Nephron (organoid): ENCODE data around the gene DCDC2B.
A peak's percentile ranks its signal among the peaks of the same experiment; 100 is the strongest.
"Not testable (repeated sequence)": the region's sequence is repeated elsewhere in the genome, so short reads cannot be mapped to it uniquely, and the experiment has no call there.

Experiments
- H3K27ac Mint-ChIP-seq, 3 experiments: 2 replicates each; pipeline ENCODE4 v1.8.0; 2020; ENCODE audit warnings: mixed read lengths in 3 of 3, mild to moderate bottlenecking in 2 of 3, moderate library complexity in 1 of 3
- H3K27me3 Mint-ChIP-seq: 2 replicates; pipeline ENCODE4 v1.8.0; 2021; ENCODE audit warnings: low read depth, mild to moderate bottlenecking, moderate library complexity, mixed read lengths
- H3K36me3 Mint-ChIP-seq: 2 replicates; pipeline ENCODE4 v1.8.0; 2020; ENCODE audit warnings: low read depth, mixed read lengths
- H3K4me1 Mint-ChIP-seq: 2 replicates; pipeline ENCODE4 v1.8.0; 2020; ENCODE audit warnings: mixed read lengths
- H3K4me3 Mint-ChIP-seq, 3 experiments: 2 replicates each; pipeline ENCODE4 v1.8.0; 2020; ENCODE audit warnings: mild to moderate bottlenecking in 3 of 3, mixed read lengths in 3 of 3, moderate library complexity in 2 of 3
- H3K9me3 Mint-ChIP-seq: 2 replicates; pipeline ENCODE4 v1.8.0; 2020; ENCODE audit warnings: mixed read lengths
- TF ChIP-seq, protein P1 (sequence below), 3 experiments: fragments of 200-600 bp; sonication (generic); IDR thresholded peaks; one replicate each; pipeline ENCODE4 v1.5.0; 2021; ENCODE audit warnings: antibody characterized with exemption in 3 of 3; ENCODE audit not compliant: unreplicated experiment in 3 of 3

Gene DCDC2B

DNA sequence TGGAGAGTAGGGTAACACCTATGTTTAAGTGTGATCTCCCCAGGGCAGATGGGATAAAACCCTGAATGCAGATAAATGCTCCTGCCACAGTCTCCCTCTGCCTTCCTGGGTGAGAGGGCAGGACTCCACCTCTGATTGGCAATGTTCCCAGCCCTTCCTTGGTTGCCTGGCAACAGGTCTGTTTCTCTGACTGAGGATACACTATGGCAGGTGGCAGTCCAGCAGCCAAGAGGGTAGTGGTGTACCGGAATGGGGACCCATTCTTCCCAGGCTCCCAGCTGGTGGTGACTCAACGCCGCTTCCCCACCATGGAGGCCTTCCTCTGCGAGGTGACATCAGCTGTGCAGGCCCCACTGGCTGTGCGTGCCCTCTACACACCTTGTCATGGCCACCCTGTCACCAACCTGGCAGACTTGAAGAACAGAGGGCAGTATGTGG is at the start of gene DCDC2B:
DCDC2B (plus strand) TSS at position 199 of the 438 bp plus-strand sequence; CDS start at position 204, 5 bp downstream.
- Mint-ChIP-seq H3K4me1 (peaks cover 11% of the 10 kb centered on the region), H3K27me3 (no peaks in the 10 kb centered on the region), H3K9me3 (no peaks in the 10 kb centered on the region), H3K27ac (peak within 1 kb of the TSS in 1 of 3 experiments; percentile 48), H3K36me3 (no peaks in the 10 kb centered on the region), H3K4me3 (peak within 1 kb of the TSS in 2 of 3 experiments; percentile 40 to 58)
- TF ChIP-seq, protein P1, sequence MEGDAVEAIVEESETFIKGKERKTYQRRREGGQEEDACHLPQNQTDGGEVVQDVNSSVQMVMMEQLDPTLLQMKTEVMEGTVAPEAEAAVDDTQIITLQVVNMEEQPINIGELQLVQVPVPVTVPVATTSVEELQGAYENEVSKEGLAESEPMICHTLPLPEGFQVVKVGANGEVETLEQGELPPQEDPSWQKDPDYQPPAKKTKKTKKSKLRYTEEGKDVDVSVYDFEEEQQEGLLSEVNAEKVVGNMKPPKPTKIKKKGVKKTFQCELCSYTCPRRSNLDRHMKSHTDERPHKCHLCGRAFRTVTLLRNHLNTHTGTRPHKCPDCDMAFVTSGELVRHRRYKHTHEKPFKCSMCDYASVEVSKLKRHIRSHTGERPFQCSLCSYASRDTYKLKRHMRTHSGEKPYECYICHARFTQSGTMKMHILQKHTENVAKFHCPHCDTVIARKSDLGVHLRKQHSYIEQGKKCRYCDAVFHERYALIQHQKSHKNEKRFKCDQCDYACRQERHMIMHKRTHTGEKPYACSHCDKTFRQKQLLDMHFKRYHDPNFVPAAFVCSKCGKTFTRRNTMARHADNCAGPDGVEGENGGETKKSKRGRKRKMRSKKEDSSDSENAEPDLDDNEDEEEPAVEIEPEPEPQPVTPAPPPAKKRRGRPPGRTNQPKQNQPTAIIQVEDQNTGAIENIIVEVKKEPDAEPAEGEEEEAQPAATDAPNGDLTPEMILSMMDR (IDR thresholded peaks at IDR 0.05; ENCODE audit: unreplicated experiment in 3 of 3) = no peak

GRCh38 chr1:32159189-32159588 is 49.7 kb upstream of the DCDC2B start:
- TF ChIP-seq, protein P1 (IDR thresholded peaks at IDR 0.05; ENCODE audit: unreplicated experiment in 3 of 3) = no peak
- Mint-ChIP-seq H3K27me3 (no peaks in the 10 kb centered on the region), H3K27ac (no peak overlapping the region), H3K36me3 (peaks cover 75% of the 10 kb centered on the region), H3K4me1 (no peaks in the 10 kb centered on the region), H3K9me3 (no peaks in the 10 kb centered on the region), H3K4me3 (no peak overlapping the region)

- peaks cover 68% of the 10 kb centered on the region for H3K36me3 Mint-ChIP-seq
- no peaks in the 10 kb centered on the region for H3K4me1 Mint-ChIP-seq
- H3K27me3 Mint-ChIP-seq = no peaks in the 10 kb centered on the region
- TF ChIP-seq, protein P1 (IDR thresholded peaks at IDR 0.05; ENCODE audit: unreplicated experiment in 3 of 3) = no peak
- no peaks in the 10 kb centered on the region for H3K9me3 Mint-ChIP-seq
- no peak overlapping the region for H3K4me3 Mint-ChIP-seq
- no peak overlapping the region for H3K27ac Mint-ChIP-seq
Observed at GRCh38 chr1:32163405-32163804, 45.5 kb upstream of the DCDC2B start.

GRCh38 chr1:32165633-32166032 is 43.3 kb upstream of the DCDC2B start:
- not testable (repeated sequence) for H3K27me3 Mint-ChIP-seq, H3K4me1 Mint-ChIP-seq, H3K9me3 Mint-ChIP-seq, H3K27ac Mint-ChIP-seq, H3K4me3 Mint-ChIP-seq
- H3K36me3 Mint-ChIP-seq = peaks cover 64% of the 10 kb centered on the region

- no peak overlapping the region for H3K4me3 Mint-ChIP-seq
- TF ChIP-seq, protein P1 (IDR thresholded peaks at IDR 0.05; ENCODE audit: unreplicated experiment in 3 of 3) = no peak
- no peaks in the 10 kb centered on the region for H3K27me3 Mint-ChIP-seq
Observed at GRCh38 chr1:32170991-32171390, 37.9 kb upstream of the DCDC2B start.

DNA sequence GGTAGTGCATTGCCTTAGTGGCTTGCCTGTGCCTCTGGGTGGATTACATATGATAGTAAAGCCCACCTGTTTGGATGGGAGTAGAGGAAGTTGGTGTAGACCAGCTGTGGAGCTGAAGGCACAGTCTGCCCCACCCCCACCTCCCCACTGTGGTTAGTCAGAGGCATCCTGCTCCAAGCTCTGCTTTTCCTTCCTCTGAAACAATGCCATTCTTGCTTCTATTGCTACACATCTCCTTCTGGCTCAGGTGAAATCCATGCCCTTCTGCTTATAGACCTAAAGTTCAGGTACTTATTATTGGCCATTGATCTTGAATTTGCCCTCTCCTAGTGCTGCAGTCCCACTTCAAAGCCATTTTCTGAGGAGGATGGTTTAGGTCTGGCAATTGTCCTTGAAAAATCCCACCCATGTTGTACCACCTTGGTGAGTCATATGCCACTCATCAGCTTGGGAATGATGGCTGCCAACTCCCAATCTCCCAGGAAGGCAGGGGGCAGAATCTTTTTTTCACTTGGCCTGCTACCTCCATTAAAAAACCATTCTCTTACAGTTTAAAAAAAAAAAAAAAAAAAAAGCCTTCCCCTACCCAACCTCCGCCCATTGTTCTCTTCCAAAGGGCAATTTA is 36.2 kb upstream of the DCDC2B start:
- Mint-ChIP-seq H3K9me3 (no peaks in the 10 kb centered on the region), H3K4me1 (no peaks in the 10 kb centered on the region), H3K27ac (no peak overlapping the region), H3K4me3 (no peak overlapping the region), H3K36me3 (peaks cover 60% of the 10 kb centered on the region), H3K27me3 (no peaks in the 10 kb centered on the region)
- TF ChIP-seq, protein P1 (IDR thresholded peaks at IDR 0.05; ENCODE audit: unreplicated experiment in 3 of 3) = no peak

More at GRCh38 chr1:32170991-32171390, 37.9 kb upstream of the DCDC2B start:
- Mint-ChIP-seq H3K27ac (no peak overlapping the region), H3K36me3 (peaks cover 66% of the 10 kb centered on the region), H3K4me1 (no peaks in the 10 kb centered on the region), H3K9me3 (no peaks in the 10 kb centered on the region)
